ENCODE results near the gene PIK3CA.
A peak's percentile ranks its signal among the peaks of the same experiment; 100 is the strongest.
"Not testable (repeated sequence)": the region's sequence is repeated elsewhere in the genome, so short reads cannot be mapped to it uniquely, and the experiment has no call there.

Gene PIK3CA

GRCh38 chr3:179200790-179201189 is 52.6 kb downstream of the PIK3CA start:
- no peak for DNase-seq (ENCODE audit: low read depth)

DNA sequence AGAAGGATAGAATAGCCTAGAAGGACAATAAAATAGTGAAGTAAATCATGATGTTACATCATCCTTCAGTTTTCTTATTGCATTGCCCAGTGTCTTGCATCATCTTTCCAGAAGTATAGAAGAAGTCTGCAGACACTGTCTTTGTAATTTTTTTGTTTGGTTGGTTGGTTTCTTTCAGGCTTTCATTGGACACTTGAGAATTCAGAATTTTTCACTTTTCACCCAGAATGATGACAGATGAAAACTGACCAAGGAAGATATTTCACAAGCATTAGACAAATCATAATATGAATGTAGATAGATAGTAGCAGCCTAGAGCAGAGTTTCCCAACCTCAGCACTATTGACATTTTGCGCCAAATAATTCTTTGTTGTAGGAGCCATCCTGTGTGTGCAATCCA is 67.4 kb downstream of the PIK3CA start:
- DNase-seq (ENCODE audit: low read depth): not testable (repeated sequence)

DNA sequence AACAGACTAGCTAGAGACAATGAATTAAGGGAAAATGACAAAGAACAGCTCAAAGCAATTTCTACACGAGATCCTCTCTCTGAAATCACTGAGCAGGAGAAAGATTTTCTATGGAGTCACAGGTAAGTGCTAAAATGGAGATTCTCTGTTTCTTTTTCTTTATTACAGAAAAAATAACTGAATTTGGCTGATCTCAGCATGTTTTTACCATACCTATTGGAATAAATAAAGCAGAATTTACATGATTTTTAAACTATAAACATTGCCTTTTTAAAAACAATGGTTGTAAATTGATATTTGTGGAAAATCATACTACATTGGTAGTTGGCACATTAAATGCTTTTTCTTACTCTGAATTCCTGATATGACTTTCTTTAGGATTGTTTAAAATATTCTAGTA is 70.1 kb downstream of the PIK3CA start:
- DNase-seq (ENCODE audit: low read depth): not testable (repeated sequence)

DNA sequence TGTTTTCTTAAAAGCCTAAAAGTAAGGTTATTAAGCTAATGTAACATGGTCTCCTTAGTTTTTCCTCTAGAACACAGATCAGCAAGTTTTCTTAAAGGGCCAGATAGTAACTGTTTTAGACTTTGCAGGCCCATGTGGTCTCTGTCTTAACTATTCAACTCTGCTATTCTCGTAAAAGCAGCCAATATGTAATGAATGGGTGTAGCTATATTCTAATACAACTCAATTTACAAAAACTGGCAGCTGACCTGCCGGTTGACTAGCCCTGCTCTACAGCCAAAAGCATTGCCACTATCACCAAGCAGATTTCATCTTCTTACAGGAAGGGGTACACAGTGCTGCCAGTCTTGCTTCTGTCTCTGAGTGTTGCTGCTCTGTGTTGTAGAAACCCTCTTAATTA is 75.4 kb downstream of the PIK3CA start:
- no peak for DNase-seq (ENCODE audit: low read depth)

- no peak for DNase-seq (ENCODE audit: low read depth)
Measured at GRCh38 chr3:179224584-179224983, 76.4 kb downstream of the PIK3CA start.

- no peak for DNase-seq (ENCODE audit: low read depth)
Measured at GRCh38 chr3:179227349-179227748, 79.2 kb downstream of the PIK3CA start.

DNA sequence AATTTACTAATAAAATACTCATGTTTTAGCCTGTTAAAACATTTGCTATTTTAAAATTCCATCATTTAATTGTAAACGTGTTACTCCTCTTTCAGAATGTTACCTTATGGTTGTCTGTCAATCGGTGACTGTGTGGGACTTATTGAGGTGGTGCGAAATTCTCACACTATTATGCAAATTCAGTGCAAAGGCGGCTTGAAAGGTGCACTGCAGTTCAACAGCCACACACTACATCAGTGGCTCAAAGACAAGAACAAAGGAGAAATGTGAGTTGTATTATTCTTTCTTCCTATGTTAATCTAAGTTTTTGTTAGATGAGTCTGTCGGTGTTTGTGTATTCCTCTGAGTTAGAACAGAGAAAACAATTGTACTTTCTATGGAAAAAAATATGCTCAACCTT is 81.0 kb downstream of the PIK3CA start:
- no peak for DNase-seq (ENCODE audit: low read depth)

DNA sequence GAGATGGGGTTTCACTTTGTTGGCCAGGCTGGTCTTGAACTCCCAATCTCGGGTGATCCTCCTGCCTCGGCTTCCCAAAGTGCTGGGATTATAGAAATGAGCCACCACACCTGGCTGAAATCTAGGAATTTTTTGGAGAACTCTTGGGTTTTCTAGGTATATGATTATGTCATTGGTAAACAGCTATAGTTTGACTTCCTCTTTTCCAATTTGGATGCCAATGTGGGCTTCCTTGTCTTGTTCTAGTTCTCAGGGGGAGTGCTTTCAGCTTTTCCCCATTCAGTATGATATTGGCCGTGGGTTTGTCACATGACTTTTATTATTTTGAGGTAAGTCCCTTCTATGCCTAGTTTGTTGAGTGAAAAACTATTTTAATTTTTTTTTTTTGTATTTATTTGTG is 84.9 kb downstream of the PIK3CA start:
- DNase-seq (ENCODE audit: low read depth): no peak

DNA sequence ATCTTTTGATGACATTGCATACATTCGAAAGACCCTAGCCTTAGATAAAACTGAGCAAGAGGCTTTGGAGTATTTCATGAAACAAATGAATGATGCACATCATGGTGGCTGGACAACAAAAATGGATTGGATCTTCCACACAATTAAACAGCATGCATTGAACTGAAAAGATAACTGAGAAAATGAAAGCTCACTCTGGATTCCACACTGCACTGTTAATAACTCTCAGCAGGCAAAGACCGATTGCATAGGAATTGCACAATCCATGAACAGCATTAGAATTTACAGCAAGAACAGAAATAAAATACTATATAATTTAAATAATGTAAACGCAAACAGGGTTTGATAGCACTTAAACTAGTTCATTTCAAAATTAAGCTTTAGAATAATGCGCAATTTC is 86.0 kb downstream of the PIK3CA start:
- DNase-seq (ENCODE audit: low read depth): no peak

DNA sequence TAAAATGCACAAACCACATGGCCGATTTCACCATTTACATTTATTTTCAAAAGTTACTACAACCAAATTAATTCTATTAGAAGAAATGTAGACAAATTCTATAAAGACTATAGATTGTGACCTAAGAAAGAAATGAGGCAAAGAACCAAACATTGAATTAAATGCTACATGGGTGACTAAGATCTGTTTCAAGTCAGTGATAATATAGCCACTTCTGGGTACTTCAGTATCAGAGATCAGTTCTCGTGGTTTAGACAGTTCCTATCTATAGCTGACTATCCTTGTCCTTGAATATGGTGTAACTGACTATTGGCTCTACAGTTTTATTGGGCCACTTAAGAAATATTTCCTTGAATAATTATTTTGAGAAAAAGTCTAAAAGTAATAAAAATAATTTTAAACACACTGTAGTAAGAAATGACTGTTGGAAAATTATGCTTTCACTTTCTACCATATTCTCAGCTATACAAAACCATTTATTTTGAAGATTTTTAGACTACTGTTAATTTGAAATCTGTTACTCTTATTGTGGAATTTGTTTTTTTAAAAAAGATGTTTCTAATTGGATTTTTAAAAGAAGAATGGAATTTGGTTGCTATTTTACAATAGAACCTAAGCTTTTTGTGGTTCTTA is 88.6 kb downstream of the PIK3CA start:
- no peak for DNase-seq (ENCODE audit: low read depth)

DNA sequence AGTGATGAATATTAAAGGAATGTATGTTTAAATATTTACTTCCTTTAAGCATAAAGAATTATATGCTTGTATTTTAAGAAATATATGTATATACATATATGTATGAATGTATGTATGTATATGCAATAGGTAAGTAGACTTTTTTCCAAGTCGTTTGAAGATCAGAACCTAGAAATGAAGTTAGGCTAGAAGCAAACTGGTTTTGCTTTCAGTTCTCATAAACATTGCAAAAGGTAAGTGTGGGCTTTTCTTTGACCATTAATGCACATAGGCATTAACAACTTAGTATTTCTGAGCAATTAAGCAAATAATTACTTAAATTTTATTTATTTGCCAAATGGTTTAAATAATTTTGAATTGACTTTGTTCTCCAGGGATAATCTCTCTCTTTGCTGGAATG is 92.1 kb downstream of the PIK3CA start:
- DNase-seq (ENCODE audit: low read depth): not testable (repeated sequence)

GRCh38 chr3:179242859-179243258 is 94.7 kb downstream of the PIK3CA start:
- DNase-seq (ENCODE audit: low read depth): not testable (repeated sequence)

DNA sequence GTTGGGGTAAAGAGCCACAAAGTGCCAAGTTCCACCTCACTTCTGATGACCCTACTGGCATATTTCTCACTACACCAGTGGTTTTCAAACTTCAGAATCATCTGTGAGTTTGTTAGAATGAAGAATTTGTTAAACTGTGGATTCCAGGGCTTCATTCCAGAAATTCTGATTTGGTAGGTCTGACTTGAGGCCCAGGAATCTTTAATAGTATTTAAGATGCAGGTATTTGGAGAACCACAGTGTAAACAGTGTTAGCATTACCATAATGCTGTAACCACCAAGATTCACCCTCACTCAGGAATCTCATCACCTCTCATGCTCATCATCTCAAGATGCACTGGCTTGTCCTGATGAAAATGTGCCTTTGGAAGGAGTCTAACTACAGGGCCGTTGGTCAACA is 96.7 kb downstream of the PIK3CA start:
- DNase-seq (ENCODE audit: low read depth): no peak

- no peak for DNase-seq (ENCODE audit: low read depth)
Measured at GRCh38 chr3:179247289-179248015, 99.3 kb downstream of the PIK3CA start.

- DNase-seq (ENCODE audit: low read depth): no peak
Measured at GRCh38 chr3:179250803-179251476, 102.8 kb downstream of the PIK3CA start, which contains the start of gene KCNMB3. KCNMB3 (minus strand) TSS chr3:179251114; CDS start chr3:179250990, 124 bp downstream.

GRCh38 chr3:179256813-179257212 is 108.7 kb downstream of the PIK3CA start:
- no peak for DNase-seq (ENCODE audit: low read depth)

GRCh38 chr3:179257742-179258141 is 109.6 kb downstream of the PIK3CA start:
- DNase-seq (ENCODE audit: low read depth): not testable (repeated sequence)

DNA sequence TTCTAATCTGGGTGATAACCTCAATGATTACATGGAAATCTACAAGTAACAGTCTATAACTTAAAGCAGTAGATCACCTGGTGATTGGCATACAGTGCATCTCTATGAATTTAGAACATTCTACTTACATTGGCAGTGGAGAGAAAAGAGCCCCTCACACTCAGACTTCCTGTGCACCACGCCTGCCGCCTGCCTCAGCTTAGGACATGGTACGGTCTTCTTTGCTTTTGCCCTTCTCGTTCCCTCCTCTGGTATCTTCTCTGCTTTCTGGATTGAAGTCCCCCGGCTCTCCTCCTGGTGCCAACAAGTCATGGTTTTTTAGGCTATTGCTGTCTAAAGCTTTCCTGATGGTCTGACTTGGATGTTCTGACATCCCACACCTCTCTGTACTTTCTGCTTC is 110.7 kb downstream of the PIK3CA start:
- no peak for DNase-seq (ENCODE audit: low read depth)

GRCh38 chr3:179259959-179260756 is 112.0 kb downstream of the PIK3CA start:
- DNase-seq (ENCODE audit: low read depth): not testable (repeated sequence)

DNA sequence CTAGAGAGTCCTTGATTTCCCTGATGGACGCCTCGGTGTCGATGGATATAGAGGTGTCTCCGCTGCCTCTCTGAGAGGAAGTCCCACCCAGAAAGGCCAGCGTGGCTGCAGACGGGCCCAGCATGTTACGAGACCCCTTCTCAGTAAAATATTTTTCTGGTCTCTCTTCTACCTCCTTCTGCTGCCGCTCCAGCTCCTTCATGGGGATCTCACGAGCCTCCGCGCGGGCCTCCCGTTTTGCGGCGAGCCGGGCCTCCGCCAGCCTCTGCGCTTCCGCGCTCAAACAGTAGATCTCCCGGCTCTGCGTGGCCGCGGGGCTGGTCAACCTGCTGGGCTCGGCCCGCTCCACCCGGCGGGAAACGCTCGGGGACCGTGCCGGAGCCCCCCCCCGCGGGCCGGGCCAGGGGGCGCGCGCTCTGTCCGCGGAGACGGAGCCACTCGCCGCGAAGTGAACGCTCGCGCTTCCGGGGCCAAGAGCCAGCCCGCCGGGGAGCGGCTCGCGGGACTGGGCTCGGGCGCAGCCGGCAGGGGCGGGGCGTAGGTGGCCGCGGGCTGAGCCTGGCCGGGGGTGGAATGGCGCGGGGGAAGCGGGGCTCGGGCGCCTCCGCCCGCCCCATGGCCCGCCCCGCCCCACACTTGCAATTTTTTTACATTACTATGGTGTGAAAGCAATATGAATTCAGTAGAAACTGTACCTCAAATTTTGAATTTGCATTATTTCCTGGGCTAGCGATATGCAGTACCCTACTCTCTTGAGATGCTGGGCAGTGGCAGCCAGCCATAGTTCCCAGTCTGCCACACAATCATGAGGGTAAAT is 113.0 kb downstream of the PIK3CA start:
- DNase-seq (ENCODE audit: low read depth): peak; percentile 53

DNA sequence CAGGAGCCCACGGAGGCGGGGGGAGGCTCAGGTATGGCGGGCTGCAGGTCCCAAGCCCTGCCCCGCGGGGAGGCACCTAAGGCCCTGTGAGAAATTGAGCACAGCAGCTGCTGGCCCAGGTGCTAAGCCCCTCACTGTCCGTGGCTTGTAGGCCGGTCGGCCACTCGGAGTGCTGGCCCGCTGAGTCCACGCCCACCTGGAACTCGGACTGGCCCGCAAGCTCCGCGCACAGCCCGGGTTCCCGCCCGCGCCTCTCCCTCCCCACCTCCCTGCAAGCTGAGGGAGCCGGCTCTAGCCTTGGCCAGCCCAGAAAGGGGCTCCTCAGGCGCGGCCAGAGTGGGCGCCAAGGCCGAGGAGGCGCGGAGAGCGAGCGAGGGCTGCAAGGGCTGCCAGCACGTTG is 115.0 kb downstream of the PIK3CA start:
- DNase-seq (ENCODE audit: low read depth): no peak
